NT2/D1 (cell line): ENCODE data around the gene TRAPPC2L.
"Not testable (repeated sequence)": the region's sequence is repeated elsewhere in the genome, so short reads cannot be mapped to it uniquely, and the experiment has no call there.

Experiments
- DNase-seq: peaks from one replicate; pipeline ENCODE4 v3.0.0-alpha.2; 2011; ENCODE audit warnings: low read depth, low spot score
- H3K27me3 ChIP-seq: 2 replicates; pipeline ENCODE4 v1.6.0; 2011; ENCODE audit warnings: mild to moderate bottlenecking; ENCODE audit not compliant: insufficient read length, insufficient read depth
- H3K36me3 ChIP-seq: 2 replicates; pipeline ENCODE4 v1.6.1; 2011; ENCODE audit warnings: mild to moderate bottlenecking, low read length, mixed read lengths; ENCODE audit not compliant: insufficient read depth, insufficient read length
- H3K4me1 ChIP-seq: 2 replicates; pipeline ENCODE4 v1.5.1; 2011; ENCODE audit not compliant: insufficient read depth, insufficient read length
- H3K4me3 ChIP-seq: 2 replicates; pipeline ENCODE4 v1.5.1; 2011; ENCODE audit warnings: low read depth; ENCODE audit not compliant: insufficient read length
- H3K9ac ChIP-seq: 2 replicates; pipeline ENCODE4 v1.6.0; 2011; ENCODE audit warnings: low read depth; ENCODE audit not compliant: insufficient read length
- H3K9me3 ChIP-seq: 2 replicates; pipeline ENCODE4 v1.5.1; 2011; ENCODE audit warnings: mild to moderate bottlenecking, low read length; ENCODE audit not compliant: insufficient read depth
- SUZ12 ChIP-seq: IDR thresholded peaks from 2 replicates; pipeline ENCODE4 v1.6.1; 2011; ENCODE audit not compliant: insufficient read length, insufficient read depth; ENCODE audit errors: extremely low read depth
- YY1 ChIP-seq: IDR thresholded peaks from 2 replicates; pipeline ENCODE4 v1.6.1; 2011; ENCODE audit not compliant: insufficient read length, insufficient read depth
- ZNF274 ChIP-seq: IDR thresholded peaks from 2 replicates; pipeline ENCODE4 v1.6.1; 2011; ENCODE audit warnings: mild to moderate bottlenecking, low read depth, low read length

TRAPPC2L gene

DNA sequence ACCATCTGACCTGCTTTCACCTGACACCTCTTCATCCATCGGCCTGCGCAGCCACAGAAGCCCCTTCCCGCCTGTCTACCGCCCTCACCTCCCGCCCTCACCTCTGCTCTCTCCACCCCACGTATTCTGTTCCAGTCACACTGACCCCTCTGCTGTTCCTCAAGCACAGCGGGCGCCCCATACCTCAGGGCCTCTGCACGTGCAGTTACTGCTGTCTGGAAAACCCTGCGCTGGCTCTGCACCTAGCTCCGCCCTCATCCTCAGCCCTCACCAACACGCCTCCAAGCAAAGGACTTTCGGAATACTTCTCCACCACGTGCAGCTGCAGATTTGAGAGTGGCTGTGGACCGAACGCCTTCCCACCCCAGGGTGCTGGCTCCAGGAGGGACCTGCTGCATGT, 34.2 kb downstream of the TRAPPC2L start:
- no peak for DNase-seq
- no peak overlapping the region for H3K4me3 ChIP-seq
- H3K4me1 ChIP-seq, result peaks cover 10% of the 10 kb centered on the region
- H3K27me3 ChIP-seq, result no peaks in the 10 kb centered on the region
- TF ChIP-seq SUZ12 (no peak), ZNF274 (no peak), YY1 (no peak)
- H3K9ac ChIP-seq, result no peak overlapping the region
- H3K36me3 ChIP-seq, result no peaks in the 10 kb centered on the region
- H3K9me3 ChIP-seq, result no peaks in the 10 kb centered on the region; the same call in 1 of the 2 replicates

DNA sequence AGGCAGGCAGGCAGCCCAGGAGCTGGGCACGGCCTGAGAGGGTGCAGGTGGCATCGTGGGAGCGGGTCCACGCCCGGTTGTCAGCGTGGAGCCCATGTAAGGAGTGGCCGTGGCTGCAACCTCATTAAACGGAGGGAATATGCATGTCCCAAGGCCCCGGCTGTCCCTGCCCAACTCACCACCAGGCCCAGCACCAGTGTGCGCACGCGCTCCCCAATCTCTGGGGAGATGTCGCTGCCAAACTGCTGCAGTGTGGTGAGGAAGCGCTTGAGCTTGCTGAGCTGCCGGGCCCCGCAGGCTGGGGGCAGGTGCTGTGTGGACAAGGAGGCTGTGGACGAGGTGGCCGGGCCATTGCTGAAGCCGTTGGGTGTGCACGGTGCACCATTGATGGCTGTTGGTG, 35.1 kb downstream of the TRAPPC2L start:
- Histone ChIP-seq H3K4me3 (no peak overlapping the region), H3K36me3 (no peaks in the 10 kb centered on the region), H3K9ac (no peak overlapping the region), H3K9me3 (no peaks in the 10 kb centered on the region; the same call in 1 of the 2 replicates), H3K27me3 (no peaks in the 10 kb centered on the region), H3K4me1 (peaks cover 7% of the 10 kb centered on the region)
- no peak for DNase-seq
- TF ChIP-seq SUZ12 (no peak), YY1 (no peak), ZNF274 (no peak)

DNA sequence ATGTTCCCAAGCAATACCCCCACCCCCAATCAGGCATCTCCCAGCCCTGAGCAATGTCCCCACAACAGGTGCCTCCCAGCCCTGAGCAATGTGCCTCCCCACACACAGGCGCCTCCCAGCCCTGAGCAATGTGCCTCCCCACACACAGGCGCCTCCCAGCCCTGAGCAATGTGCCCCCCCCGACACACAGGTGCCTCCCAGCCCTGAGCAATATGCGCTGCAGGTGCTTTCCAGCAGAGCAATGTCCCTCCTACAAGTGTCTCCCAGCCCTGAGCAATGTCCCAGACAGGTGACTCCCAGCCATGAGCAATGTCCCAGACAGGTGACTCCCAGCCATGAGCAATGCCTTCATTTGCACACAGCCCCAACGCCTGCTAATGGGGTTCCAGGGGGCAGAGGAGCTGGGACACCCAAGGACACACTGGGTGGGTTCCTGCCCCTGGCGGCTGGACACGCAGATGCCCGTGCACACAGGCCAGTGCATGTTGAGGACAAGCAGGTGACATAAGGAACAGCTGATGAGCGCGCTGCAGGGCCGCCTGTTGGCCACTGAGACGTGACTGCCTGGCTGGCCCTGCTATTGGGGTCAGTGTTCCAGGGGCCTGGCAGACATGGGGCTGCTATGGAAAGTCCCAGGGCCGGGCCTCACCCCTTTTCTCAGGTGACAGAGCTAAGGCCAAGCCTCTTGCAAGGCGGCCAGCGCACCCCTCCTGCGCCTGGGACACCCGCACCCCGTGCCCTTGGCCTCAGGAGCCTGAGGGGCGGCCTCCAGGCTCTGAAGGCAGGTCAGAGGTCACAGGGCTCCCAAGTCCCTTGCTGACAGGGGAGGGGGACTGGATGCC, 36.4 kb downstream of the TRAPPC2L start:
- no peaks in the 10 kb centered on the region; the same call in 1 of the 2 replicates for H3K9me3 ChIP-seq
- H3K36me3 ChIP-seq, result no peaks in the 10 kb centered on the region
- H3K9ac ChIP-seq, result no peak overlapping the region
- H3K4me3 ChIP-seq, result no peak overlapping the region
- no peaks in the 10 kb centered on the region for H3K27me3 ChIP-seq
- DNase-seq, result no peak
- no peak for TF ChIP-seq YY1
- TF ChIP-seq SUZ12, result no peak
- no peak for TF ChIP-seq ZNF274
- H3K4me1 ChIP-seq, result peaks cover 5% of the 10 kb centered on the region

DNA sequence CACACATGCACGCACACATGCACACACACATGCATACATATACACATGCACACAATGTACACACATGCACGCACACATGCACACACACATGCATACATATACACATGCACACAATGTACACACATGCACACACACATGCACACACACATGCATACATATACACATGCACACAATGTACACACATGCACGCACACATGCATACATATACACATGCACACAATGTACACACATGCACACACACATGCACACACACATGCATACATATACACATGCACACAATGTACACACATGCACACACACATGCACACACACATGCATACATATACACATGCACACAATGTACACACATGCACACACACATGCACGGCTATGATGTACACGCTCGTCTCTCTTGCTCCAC, 37.3 kb downstream of the TRAPPC2L start:
- DNase-seq, H3K27me3 ChIP-seq, H3K9me3 ChIP-seq, H3K36me3 ChIP-seq, H3K4me3 ChIP-seq, H3K9ac ChIP-seq, H3K4me1 ChIP-seq: not testable (repeated sequence)

DNA sequence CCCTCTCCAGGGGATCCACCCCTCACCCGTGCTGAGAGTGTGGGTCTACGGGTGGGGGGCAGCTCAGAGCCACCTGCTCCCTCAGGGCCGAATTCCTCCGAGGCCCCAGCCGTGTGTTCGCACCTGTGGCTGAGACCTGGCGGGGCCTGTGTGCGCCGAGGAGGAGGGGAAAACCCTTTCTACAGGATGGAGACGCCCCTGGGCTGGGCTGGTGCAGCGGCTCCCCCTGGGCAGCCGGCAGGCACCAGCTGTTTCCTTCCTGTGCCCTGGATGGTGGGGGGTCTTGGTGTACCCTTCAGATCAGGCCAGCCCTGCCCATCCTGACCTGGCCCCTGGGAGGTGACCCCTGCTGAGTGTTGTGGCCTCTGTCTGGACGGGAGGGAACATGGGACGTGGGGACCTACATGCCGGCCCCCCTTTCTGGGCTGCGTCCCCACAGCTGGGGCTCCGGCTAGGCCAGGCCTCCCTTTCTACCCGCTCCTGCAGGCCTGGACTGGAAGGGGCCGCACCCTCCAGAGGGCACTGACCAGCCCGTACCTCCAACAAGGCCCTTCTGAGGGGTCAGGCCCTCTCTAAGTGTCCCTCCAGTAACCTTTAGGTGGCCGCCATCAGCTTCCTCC, 37.9 kb downstream of the TRAPPC2L start:
- TF ChIP-seq SUZ12 (no peak), YY1 (no peak), ZNF274 (no peak)
- Histone ChIP-seq H3K4me3 (no peak overlapping the region), H3K36me3 (no peaks in the 10 kb centered on the region), H3K27me3 (no peaks in the 10 kb centered on the region), H3K9ac (no peak overlapping the region), H3K9me3 (no peaks in the 10 kb centered on the region), H3K4me1 (peaks cover 5% of the 10 kb centered on the region)
- no peak for DNase-seq

DNA sequence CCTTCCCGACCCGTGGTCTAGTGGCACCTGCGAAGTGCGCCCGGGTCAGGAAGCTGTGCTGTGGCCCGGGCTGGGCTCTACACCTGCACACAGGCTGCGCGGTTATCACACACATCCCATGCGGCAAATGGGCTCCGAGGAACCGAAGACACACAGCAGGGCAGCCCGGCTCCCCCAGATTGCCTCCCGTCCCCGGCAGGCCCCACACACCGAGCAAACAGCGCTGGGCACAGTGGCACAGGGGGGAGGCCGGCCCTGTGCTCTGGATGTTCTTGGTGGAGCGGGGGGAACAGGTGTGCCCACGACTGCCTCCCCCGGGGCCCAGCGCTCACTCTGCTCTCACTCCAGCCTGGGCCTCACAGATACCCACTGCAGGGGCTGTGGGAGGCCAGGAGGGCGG, 38.4 kb downstream of the TRAPPC2L start:
- no peak for DNase-seq
- H3K9ac ChIP-seq, result no peak overlapping the region
- no peak overlapping the region for H3K4me3 ChIP-seq
- H3K27me3 ChIP-seq, result no peaks in the 10 kb centered on the region
- TF ChIP-seq SUZ12 (no peak), ZNF274 (no peak)
- peaks cover 5% of the 10 kb centered on the region for H3K4me1 ChIP-seq
- no peaks in the 10 kb centered on the region for H3K9me3 ChIP-seq
- H3K36me3 ChIP-seq, result no peaks in the 10 kb centered on the region

DNA sequence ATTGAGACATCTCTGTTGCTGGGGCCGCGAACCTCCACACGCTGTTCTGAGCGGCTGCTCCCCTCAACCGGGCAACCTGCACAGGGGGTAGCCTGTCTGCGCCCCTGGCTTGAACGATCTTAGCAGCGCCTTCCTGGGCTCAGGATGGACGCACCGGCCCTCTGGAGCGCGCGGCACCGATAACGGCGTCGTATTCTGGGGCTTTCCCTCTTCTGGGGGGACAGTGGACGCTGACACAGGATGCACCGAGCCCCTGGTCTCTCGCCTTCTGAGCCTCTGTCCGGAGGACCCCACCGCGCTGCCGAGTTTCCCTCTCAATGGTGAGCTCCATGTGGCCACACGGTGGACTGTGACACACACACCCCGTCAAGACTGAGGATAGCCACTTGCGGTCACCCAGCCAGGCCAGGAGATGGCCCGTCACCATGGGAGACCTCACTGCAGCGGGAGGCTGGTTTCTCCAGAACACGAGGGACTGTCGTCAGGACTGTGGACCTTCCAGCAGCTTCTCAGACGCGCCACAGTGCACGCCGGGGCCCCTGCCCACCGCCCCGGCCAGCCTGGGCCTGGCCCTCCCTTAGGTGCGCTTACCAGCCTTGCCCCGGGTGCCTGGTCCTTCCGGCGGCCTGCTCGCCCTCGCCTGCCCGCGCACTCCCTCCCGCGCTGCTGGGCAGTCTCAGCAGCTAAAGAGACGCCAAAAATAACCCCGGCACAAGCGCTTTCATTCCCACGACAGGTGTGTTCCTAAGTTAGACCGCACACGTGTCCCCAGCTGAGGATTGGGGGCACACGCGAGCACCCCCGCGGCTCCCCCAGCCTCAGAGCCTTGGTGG, 39.5 kb downstream of the TRAPPC2L start:
- no peak overlapping the region for H3K9ac ChIP-seq

More for the DNA sequence above, 39.5 kb downstream of the TRAPPC2L start:
- Histone ChIP-seq H3K4me1 (peaks cover 5% of the 10 kb centered on the region), H3K9me3 (no peaks in the 10 kb centered on the region), H3K27me3 (no peaks in the 10 kb centered on the region), H3K4me3 (no peak overlapping the region), H3K36me3 (no peaks in the 10 kb centered on the region)
- DNase-seq, result no peak
- no peak for TF ChIP-seq ZNF274
- no peak for TF ChIP-seq YY1
- no peak for TF ChIP-seq SUZ12
